ENCODE data around the gene HSPBAP1.

HSPBAP1 gene

DNA sequence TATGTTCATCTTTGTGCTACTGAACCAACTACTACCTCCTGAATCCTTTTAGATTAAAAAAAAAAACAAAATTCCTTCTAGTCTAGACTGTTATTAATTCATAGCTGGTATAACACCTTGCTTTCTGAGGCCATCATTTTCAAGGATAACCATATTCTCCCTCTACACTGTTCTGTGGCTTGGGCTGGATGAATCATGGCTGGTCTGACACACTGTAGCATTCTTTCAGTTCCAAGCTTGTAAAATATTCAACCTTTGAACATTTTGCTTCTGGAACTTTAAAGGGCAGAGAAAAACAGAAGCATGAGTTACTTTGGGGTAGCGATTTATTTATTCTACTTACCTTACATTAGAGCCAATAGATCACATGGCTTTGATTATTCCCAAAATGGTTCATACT lies 7.6 kb downstream of the HSPBAP1 start:
- Histone ChIP-seq H3K9me3 (ENCODE audit: control insufficient read depth, insufficient read depth, low read length) (no peaks in the 10 kb centered on the region), H3K27me3 (ENCODE audit: control insufficient read depth, low read length) (no peaks in the 10 kb centered on the region), H3K79me2 (ENCODE audit: control insufficient read depth, low read length) (peaks cover 19% of the 10 kb centered on the region), H3K9me2 (replicated peaks; ENCODE audit: control insufficient read depth, low read length) (no peaks in the 10 kb centered on the region), H3K4me2 (ENCODE audit: low read length) (no peak overlapping the region), H3F3A (ENCODE audit: control insufficient read depth, insufficient read depth) (no peaks in the 10 kb centered on the region), H3K36me3 (ENCODE audit: control insufficient read depth, low read length) (peaks cover 13% of the 10 kb centered on the region), H4K20me1 (ENCODE audit: control insufficient read depth, insufficient read depth, low read depth, low read length) (no peaks in the 10 kb centered on the region), H3K27ac (ENCODE audit: low read depth, low read length) (no peak overlapping the region), H3K4me3 (ENCODE audit: low read length) (no peak overlapping the region), H3K4me1 (ENCODE audit: control insufficient read depth, low read length) (no peaks in the 10 kb centered on the region)
- TF ChIP-seq EZH2phosphoT487 (IDR thresholded peaks at IDR 0.05; ENCODE audit: borderline replicate concordance, low read length) = no peak
- TF ChIP-seq CTCF (IDR thresholded peaks at IDR 0.05; ENCODE audit: low read depth, low read length, poor library complexity, severe bottlenecking) = no peak

- peaks cover 13% of the 10 kb centered on the region for H3K36me3 ChIP-seq (ENCODE audit: control insufficient read depth, low read length)
- H4K20me1 ChIP-seq (ENCODE audit: control insufficient read depth, insufficient read depth, low read depth, low read length) = no peaks in the 10 kb centered on the region
- peaks cover 16% of the 10 kb centered on the region for H3K79me2 ChIP-seq (ENCODE audit: control insufficient read depth, low read length)
- no peaks in the 10 kb centered on the region for H3K4me1 ChIP-seq (ENCODE audit: control insufficient read depth, low read length)
- H3K4me3 ChIP-seq (ENCODE audit: low read length) = no peak overlapping the region
- no peaks in the 10 kb centered on the region for H3K9me2 ChIP-seq (replicated peaks; ENCODE audit: control insufficient read depth, low read length)
- H3K4me2 ChIP-seq (ENCODE audit: low read length) = no peak overlapping the region
- no peaks in the 10 kb centered on the region for H3K27me3 ChIP-seq (ENCODE audit: control insufficient read depth, low read length)
- no peak for TF ChIP-seq CTCF (IDR thresholded peaks at IDR 0.05; ENCODE audit: low read depth, low read length, poor library complexity, severe bottlenecking)
- TF ChIP-seq EZH2phosphoT487 (IDR thresholded peaks at IDR 0.05; ENCODE audit: borderline replicate concordance, low read length) = no peak
- H3K27ac ChIP-seq (ENCODE audit: low read depth, low read length) = no peak overlapping the region
- no peaks in the 10 kb centered on the region for H3K9me3 ChIP-seq (ENCODE audit: control insufficient read depth, insufficient read depth, low read length)
- H3F3A ChIP-seq (ENCODE audit: control insufficient read depth, insufficient read depth) = no peaks in the 10 kb centered on the region
Observed at GRCh38 chr3:122785231-122785630, 8.4 kb downstream of the HSPBAP1 start.

DNA sequence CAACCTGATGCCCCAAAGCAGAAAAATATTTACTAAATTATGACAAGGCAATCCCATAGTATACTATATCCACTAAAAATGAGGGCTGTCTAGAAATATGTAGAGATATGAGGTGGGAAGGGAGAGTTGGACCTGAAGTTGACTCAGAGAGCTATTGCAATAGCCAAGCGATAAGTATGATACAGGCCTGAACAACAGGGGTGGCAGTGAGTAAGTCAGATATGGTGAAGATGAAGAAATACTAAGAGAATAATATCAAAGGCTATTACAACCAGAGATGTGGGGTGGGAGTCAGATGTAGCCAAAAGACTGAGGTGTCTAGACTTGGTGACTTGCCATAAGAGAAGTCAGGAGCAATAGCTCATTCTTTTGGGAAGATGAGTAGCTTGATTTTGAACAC lies 9.2 kb downstream of the HSPBAP1 start:
- no peaks in the 10 kb centered on the region for H3K9me3 ChIP-seq (ENCODE audit: control insufficient read depth, insufficient read depth, low read length)
- no peak overlapping the region for H3K27ac ChIP-seq (ENCODE audit: low read depth, low read length)
- H3K9me2 ChIP-seq (replicated peaks; ENCODE audit: control insufficient read depth, low read length) = no peaks in the 10 kb centered on the region
- H3K4me2 ChIP-seq (ENCODE audit: low read length) = no peak overlapping the region
- no peaks in the 10 kb centered on the region for H3K27me3 ChIP-seq (ENCODE audit: control insufficient read depth, low read length)
- H4K20me1 ChIP-seq (ENCODE audit: control insufficient read depth, insufficient read depth, low read depth, low read length) = no peaks in the 10 kb centered on the region
- peaks cover 13% of the 10 kb centered on the region for H3K36me3 ChIP-seq (ENCODE audit: control insufficient read depth, low read length)
- no peak for TF ChIP-seq EZH2phosphoT487 (IDR thresholded peaks at IDR 0.05; ENCODE audit: borderline replicate concordance, low read length)
- no peak for TF ChIP-seq CTCF (IDR thresholded peaks at IDR 0.05; ENCODE audit: low read depth, low read length, poor library complexity, severe bottlenecking)
- H3K4me1 ChIP-seq (ENCODE audit: control insufficient read depth, low read length) = no peaks in the 10 kb centered on the region
- H3F3A ChIP-seq (ENCODE audit: control insufficient read depth, insufficient read depth) = no peaks in the 10 kb centered on the region
- peaks cover 11% of the 10 kb centered on the region for H3K79me2 ChIP-seq (ENCODE audit: control insufficient read depth, low read length)
- no peak overlapping the region for H3K4me3 ChIP-seq (ENCODE audit: low read length)

DNA sequence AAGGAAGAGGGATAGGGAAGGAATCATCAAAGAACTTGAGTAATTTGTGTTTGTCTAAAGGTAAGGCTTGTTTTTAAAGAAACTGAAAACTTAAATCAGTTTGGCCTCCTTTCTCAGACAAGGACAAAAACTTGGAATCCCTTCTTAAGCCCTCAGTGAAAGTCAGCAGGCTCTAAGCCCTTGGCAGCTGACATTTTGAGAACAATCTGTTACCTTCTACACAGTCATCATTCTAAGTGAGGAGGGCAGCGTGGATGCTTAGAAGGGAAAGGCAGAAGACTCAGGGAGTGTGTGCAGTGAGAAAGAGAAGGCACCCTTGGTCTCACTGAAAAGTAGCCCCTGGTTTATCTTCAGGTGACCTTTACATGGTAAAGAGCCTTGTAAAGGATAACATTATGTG lies 10.8 kb downstream of the HSPBAP1 start:
- H3K4me3 ChIP-seq (ENCODE audit: low read length) = no peak overlapping the region
- H3K4me1 ChIP-seq (ENCODE audit: control insufficient read depth, low read length) = no peaks in the 10 kb centered on the region
- H3K9me3 ChIP-seq (ENCODE audit: control insufficient read depth, insufficient read depth, low read length) = no peaks in the 10 kb centered on the region
- H3K4me2 ChIP-seq (ENCODE audit: low read length) = no peak overlapping the region
- H3K9me2 ChIP-seq (replicated peaks; ENCODE audit: control insufficient read depth, low read length) = no peaks in the 10 kb centered on the region
- H3K27me3 ChIP-seq (ENCODE audit: control insufficient read depth, low read length) = no peaks in the 10 kb centered on the region
- H3K36me3 ChIP-seq (ENCODE audit: control insufficient read depth, low read length) = peaks cover 13% of the 10 kb centered on the region
- no peaks in the 10 kb centered on the region for H4K20me1 ChIP-seq (ENCODE audit: control insufficient read depth, insufficient read depth, low read depth, low read length)
- TF ChIP-seq CTCF (IDR thresholded peaks at IDR 0.05; ENCODE audit: low read depth, low read length, poor library complexity, severe bottlenecking) (no peak), EZH2phosphoT487 (IDR thresholded peaks at IDR 0.05; ENCODE audit: borderline replicate concordance, low read length) (no peak)
- no peak overlapping the region for H3K27ac ChIP-seq (ENCODE audit: low read depth, low read length)
- H3F3A ChIP-seq (ENCODE audit: control insufficient read depth, insufficient read depth) = no peaks in the 10 kb centered on the region
- peaks cover 5% of the 10 kb centered on the region for H3K79me2 ChIP-seq (ENCODE audit: control insufficient read depth, low read length)
